ENCODE data around the gene CD81.
"Not testable (repeated sequence)": the region's sequence is repeated elsewhere in the genome, so short reads cannot be mapped to it uniquely, and the experiment has no call there.

CD81 gene, protein sequence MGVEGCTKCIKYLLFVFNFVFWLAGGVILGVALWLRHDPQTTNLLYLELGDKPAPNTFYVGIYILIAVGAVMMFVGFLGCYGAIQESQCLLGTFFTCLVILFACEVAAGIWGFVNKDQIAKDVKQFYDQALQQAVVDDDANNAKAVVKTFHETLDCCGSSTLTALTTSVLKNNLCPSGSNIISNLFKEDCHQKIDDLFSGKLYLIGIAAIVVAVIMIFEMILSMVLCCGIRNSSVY

DNA sequence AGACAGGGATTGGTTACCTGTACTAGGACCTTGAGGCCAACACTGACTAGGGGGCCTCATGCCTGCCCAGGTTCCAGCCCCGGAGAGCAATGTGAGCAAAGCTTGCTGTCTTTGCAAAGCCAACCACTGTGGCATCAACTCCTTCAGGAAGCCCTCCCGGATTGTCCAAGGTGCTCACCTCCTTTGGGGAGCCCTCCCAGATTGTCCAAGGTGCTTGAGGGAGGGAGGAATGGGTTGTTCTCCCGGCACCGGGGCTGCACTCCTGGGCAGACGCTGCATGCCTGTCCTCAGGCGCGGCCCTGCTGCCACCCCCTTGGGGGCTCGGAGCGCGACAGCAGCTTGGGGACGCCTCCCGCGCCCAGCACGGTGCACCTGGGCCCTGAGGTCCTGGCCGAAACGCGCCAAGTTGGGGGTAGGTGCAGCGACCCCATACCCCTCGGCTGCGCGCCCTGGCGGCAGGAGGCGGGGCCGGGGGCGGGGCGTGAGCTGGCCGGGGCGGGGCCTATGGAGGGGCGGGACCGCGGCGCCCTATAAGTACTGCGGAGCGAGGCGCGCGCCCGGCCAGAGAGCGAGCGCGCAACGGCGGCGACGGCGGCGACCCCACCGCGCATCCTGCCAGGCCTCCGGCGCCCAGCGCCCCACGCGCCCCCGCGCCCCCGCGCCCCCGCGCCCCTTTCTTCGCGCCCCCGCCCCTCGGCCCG is at the start of gene CD81:
TSS of gene CD81 (plus strand) at position 560 of the 701 bp plus-strand sequence. CDS start 240 bp downstream, outside the sequence.
- peak; percentile 92 for DNase-seq

DNA sequence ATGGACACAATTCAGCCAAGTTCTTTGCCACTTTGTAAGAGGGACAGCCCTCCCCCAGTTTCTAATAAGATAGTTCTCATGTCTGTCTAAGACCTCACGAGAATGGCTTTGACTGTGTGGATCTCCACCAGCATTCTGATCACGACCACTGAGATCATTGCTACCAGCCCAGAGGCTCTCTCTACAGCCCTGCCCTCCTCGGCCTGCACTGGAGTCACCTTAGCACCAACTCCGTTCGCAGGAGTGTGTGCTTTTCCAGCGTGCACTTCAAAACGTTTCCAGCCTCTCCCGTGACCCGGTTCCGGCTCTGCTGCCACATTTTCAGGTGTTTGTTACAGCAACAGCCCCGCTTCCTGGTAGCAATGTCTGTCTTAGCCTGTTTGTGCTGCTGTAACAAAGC is 49.1 kb upstream of the CD81 start:
- DNase-seq, result peak; percentile 6

DNA sequence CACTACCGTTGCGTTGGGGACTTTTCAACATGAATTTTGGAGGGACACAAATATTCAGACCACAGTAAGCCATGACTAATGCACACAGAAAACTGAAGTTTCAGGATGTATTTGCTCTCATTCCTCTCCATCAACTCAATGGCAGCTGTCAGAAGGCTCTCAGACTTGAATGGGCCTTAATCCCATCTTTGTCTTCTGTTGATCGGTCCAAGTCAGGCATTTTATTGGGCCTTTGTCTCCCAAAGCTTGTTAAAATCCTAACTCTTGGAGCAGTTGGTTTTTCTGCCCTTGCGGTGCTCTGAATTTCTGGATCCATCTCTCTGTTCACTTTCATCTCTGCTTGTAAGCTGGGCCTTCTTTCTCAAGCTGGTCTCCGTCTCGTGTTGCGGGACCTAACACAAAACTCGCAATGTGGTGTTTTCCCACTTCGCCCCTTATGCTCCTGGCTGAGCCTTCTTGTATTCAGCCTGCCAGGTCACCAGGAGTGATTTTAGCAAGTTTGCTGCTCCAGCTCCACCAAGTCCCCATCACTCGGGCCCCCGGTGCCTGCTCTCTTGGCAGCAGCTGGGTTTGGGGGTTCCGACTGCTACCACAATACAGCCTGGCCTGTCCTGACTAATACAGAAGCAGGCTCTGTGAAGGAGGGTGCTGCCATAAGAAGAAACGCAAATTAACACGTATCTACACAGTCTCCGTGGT is 48.3 kb upstream of the CD81 start:
- DNase-seq, result peak; percentile 41

DNA sequence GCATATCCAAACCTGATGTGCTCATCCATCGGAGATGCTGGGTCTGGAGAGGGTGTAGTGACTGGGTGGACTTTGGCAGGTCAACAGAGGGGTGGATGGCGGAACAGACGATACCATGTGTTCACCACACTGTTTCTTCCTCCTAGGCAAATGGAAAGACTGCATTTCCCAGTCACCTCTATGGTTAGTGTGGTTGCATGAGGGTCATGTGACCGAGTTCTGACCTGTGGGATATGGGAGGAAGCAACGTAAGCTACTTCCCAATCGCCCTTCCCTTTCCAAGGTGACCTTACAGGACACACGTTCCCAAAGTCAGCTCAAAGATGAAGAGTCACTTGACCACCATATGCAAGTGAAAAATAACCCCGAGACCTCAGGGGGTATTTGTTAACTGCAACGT is 47.6 kb upstream of the CD81 start:
- peak; percentile 1 for DNase-seq

DNA sequence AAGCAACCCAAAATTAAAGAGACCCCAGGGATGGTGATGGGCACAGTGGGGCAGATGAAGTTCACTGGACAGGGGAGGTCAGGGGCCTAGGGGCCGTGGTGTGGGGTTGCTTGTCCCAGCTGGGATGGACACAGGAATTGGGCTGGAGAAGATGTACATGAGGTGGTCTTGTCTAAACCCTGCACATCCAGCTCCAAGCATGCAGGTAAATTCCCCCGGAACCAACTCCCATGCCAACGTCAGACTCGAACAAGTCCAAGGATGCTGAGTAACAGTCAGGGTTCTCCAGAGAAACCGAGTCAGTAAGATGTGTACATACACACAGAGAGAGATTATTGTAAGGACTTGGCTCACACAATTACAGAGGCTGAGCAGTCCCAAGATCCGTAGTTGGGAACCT is 46.4 kb upstream of the CD81 start:
- DNase-seq, result peak; percentile 13

DNA sequence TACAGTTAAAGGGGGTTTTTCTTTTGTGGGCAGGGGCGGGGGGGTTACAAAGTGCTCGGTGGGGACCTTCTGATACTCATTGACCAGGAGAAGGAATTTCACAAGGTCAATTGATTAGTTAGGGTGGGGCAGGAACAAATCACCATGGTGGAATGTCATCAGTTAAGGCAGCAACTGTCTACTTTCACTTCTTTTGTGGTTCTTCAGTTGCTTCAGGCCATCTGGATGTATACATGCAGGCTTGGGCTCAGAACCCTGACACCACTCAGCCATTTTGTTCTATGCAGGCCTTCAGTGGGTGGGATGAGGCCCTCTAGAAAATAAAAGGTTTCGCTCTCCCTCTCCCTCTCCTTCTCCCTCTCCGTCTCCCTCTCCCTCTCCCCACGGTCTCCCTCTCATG is 45.7 kb upstream of the CD81 start:
- peak; percentile 18 for DNase-seq

DNA sequence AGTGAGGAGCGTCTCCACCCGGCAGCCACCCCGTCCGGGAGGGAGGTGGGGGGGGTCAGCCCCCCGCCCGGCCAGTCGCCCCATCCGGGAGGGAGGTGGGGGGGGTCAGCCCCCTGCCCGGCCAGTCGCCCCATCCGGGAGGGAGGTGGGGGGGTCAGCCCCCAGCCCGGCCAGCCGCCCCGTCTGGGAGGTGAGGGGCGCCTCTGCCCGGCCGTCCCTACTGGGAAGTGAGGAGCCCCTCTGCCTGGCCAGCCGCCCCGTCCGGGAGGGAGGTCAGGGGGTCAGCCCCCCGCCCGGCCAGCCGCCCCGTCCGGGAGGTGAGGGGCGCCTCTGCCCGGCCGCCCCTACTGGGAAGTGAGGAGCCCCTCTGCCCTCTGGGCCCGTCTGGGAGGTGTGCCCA is 44.5 kb upstream of the CD81 start:
- DNase-seq, result peak; percentile 1

DNA sequence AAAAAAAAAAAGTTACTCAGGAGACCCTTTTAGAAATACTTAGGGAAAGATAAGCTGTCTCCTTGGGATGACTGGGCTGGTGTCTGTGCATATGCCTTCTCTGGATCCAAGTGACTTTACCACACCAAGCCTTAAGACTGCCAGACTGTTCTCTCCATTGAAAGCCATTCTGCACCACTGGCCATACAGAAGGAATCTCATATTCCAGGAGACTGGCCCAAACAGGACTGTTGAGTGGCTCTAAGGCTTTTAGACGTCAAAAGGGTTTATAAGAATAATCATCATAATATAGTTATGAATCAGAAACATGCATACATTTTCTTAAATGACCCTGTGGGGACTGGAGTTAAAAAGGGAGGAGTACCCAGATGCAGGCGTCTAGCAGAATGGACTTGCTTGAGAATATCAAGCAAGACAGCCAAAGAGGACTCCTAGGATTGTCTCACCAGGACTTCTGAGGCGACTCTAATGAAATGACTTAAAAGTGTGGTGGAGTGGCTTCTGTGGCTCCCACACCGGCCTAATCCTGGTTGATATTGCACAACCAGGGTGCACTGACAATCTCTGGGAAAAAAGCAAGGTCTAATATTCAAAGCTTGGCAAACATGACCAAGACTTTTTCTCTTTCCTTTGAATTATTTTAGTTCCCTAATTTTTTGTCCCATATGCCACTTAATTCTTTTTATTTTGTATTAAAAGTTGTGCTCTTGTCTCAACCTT is 43.5 kb upstream of the CD81 start:
- not testable (repeated sequence) for DNase-seq

DNA sequence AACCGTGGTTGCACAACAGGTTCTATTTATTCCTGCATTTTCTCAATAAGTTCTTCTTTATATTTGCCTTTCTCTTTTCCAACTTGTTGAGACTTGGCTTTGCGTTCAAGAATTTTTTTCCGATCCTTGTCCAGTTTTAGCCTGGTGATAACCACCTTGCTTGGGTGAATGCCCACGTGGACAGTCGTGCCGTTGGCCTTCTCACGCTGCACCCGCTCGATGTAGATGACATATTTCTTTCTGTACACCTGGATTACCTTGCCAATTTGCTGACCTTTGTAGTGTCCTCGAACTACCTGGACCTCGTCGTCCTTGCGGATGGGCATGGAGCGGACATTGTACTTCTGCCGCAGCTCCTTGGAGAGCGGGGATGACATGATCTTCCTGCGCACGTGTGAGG is 41.8 kb upstream of the CD81 start:
- not testable (repeated sequence) for DNase-seq

DNA sequence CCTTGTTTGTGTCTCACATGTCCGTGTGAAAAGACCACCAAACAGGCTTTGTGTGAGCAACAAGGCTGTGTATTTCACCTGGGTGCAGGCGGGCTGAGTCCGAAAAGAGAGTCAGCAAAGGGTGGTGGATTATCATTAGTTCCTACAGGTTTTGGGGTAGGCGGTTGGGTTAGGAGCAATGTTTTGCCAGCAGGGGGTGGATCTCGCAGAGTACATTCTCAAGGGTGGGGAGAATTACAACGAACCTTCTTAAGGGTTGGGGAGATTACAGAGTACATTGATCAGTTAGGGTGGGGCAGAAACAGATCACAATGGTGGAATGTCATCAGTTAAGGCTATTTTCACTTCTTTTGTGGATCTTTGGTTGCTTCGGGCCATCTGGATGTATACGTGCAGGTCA is 38.4 kb upstream of the CD81 start:
- DNase-seq, result peak; percentile 23

DNA sequence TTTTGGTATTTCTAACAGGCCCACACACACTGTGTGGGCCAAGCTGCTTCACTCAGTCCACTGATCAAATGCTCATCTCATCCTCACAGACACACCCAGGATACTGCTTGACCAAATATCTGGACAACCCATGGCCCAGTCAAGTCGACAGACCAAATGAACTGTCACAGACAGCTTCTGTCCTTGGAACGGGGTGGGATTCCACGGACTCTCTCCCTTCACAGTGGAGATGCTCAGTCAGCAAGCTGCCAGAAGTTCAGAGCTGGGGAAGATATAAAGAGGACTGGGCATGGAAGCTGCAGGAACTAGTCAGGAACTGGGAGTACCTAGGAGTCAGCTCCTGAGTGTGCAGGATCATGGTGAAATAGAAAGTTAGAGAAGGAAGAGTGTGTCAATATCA is 34.6 kb upstream of the CD81 start:
- peak; percentile 25 for DNase-seq

DNA sequence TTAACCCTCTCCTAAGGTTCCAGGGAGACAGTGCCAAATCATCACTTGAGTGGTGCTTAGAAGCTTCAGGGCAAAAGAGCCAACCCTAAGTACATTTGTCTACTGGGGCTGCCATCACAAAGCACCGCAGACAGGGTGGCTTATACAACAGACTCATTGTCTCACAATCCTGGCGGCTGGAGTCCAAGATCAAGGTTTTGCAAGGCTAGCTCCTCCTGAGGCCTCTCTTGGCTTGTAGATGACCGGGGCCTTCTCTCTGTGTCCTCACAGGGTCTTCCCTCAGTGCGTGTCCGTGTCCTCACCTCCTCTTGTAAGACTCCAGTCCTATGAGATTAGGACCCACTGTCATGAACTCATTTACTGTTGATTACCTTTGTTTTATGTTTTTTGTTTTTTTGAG is 34.1 kb upstream of the CD81 start:
- peak; percentile 22 for DNase-seq

DNA sequence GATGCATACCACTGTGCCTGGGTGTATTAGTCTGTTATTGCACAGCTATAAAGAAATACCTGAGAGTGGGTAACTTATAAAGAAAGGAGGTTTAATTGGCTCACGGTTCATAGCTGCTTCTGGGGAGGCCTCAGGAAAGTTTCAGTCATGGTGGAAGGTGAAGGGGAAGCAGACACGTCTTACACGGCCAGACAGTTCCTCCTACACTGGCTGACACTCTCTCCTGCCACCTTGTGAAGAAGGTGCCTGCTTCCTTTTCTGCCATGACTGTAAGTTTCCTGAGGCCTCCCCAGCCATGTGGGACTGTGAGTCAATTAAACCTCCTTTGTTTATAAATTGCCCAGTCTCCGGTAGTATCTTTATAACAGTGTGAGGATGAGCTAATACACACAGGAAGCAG is 33.6 kb upstream of the CD81 start:
- DNase-seq, result no peak

DNA sequence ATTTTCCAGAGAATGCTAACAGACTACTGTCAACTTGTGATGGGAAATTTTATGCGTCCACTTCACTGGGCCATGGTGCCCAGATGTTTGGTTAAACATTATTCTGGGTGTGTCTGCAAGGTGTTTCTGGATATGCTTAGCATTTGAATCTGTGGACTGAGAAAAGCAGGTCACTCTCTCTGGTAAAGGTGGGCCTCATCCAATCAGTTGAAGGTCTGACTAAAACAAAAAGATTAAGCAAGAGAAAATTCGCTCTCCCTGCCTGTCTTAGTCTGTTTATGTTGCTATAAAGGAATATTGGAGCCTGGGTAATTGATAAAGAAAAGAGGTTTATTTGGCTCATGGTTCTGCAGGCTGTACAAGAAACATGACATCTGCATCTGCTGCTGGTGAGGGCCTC is 32.1 kb upstream of the CD81 start:
- DNase-seq, result peak; percentile 7

DNA sequence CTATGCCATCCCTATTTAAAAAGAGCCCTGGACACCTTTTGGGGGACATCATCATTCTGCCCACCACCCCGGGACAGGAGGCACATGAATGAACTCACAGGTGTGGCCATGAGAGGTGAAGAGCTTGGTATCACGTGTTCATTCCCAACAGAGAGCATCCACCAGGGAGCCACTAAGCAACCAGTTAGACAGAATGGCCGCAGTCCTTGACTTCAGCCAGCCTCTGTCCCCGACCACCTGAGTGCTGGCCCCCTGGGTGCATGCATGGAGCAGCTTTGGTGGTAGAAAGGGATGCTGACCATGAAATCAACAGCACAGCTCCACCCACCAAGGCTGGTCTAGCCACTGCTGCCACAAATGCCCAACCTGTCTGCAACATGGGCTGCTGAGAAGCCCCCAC is 31.1 kb upstream of the CD81 start:
- no peak for DNase-seq

DNA sequence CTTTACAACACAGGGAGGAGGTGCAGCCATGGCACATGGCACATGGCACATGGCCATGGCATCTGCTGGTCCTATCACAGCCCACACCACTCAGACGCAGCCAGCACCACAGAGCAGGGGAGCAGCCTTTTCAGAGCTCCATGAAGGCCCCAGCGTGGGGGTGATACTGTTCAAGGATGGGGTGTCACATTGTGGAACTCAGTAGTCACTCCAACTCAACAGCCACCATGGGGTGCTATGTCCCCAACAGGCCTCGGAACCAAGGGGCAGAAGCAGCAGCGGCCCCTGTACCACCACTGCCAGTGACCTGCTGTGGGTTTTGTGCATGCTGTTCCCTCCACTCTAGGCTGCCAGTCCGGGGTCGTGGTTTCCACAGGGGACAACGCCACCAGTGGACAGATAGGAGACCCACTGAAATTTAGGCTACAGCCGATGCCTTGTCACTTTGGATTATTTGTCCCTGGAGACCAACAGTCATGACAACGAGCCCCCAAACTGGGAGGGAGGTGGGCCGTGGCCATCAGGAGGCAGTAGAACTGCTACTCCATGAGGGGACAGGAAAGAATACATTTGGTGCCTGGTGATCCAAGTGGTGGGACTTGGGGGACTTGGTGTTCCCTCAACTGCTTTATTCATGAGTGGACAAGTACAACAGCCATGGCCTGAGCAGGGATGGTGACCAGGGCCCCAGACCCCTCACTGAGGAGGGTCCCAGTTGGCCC is 30.4 kb upstream of the CD81 start:
- peak; percentile 18 for DNase-seq

DNA sequence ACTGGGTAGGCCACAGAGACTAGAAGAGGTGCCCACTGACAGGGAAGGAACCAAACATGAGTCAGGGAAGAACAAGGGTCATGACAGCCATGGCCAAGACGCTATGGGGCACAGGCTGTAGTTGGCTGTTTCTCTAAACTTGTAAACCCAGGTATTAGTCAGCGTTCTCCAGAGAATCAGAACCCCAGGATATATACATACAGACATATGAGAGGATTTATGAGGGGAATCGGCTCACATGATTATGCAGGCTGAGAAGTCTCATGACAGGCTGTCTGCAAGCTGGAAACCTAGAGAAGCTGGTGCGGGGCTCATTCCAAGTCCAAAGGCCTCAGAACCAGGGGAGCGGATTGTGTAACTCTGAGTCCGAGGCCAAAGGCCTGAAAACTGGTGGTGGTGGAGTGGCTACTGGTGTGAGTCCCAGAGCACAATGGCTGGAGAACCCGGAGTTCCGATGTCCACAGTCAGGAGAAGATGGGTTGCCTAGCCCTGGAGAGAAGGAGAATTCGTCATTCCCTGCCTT is 29.7 kb upstream of the CD81 start:
- DNase-seq, result no peak

DNA sequence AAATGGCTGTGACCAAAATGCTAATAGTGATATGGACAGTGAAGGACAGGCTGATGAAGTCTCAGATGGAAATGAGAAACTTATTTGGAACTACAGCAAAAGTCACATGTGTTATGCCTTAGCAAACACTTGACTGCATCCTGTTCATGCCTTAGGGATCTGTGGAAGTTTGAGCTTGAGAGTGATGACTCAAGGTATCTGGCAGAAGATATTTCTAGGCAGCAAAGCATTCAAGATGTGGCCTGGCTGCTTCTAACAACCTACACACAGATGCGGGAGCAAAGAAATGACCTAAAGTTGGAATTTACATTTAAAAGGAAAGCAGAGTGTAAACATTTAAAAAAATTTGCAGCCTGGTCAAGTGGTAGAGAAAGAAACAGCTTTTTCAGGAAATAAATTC is 28.1 kb upstream of the CD81 start:
- no peak for DNase-seq

DNA sequence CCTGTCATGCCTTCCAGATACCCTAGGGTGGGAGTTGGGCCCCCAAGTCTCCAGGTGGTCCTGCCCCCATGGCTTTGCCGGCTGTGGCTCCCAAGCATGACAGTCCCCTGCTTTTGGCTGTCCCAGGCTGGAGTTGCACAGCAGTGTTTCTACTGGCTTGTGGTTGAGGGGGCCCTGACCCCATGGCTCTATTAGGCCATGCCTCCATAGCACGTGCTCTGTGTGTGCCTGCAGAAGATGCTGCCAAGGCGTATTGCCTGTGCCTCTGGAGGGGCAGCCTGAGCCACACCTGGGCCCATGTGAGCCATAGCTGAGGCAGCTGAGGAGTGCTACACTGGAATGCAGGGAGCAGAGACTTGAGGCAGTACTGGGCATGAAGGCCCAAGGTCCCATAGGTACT is 25.4 kb upstream of the CD81 start:
- no peak for DNase-seq

DNA sequence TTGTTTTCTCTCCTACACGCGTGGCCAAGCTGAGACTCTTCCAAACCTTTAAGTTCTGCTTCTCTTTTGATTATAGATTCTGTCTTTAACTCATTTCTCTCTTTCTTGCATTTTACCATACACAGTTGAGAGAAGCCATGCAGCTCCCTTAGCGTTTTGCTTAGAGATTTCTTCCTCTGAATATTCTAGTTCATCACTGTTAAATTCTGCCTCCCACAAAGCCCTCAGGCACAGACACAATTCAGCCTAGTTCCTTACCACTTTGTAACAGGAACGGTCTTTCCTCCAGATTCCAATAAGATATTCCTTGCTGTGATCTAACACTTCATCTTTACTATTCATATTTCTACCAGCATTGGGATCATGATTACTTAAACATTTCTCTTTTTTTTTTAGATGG is 24.7 kb upstream of the CD81 start:
- DNase-seq, result no peak

DNA sequence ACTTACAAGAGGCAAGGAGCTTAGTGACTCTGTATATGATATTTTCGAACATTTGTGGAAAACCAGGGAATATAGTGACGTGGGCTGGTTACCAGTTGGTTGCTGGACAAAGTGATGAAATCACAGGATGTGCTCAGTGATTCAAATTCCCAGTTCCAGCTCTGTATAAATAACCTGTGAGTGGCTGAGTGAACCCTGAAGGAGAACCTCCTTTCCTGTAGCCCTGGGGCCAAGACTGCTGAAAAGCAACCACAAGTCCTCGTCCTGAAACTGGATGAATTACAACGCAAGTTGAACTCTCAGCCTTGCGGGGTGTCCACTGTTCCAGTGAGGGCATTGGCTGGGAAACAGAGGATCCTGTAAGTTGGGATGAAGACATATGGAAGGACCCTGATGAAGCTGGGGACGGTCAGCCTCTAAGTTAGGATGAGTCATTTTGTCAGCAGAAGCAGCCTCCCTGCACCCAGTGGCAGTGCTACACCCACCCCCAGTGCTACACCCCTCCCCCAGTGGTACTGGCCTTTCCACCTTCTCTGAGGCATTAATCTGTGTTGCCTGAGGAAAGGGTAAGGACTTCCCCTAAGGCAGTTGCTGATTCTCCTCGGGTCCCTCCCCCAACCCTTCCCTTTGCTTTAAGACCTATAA is 22.0 kb upstream of the CD81 start:
- DNase-seq, result no peak

DNA sequence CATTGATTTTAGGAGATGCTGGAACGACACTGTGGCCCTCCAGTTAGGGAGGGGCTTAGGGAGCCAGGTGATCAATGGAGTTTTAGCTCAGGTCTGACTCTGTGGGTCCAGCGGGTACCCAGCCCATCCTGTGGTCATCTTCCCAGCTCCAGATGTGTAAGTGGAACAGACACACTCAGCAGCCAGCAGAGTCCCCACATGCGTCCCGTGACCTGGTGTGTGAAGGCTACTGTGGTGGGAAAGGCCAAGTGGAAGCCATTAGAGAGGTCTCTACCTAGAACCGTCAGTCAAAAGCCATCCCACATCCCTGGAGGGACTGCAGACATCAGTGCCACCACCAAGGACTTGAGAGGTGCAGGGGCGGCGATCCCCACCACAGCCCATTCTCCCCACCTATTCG is 19.9 kb upstream of the CD81 start:
- DNase-seq, result no peak
